Measurements from ENCODE around the gene ZP2.
"Not testable (repeated sequence)": the region's sequence is repeated elsewhere in the genome, so short reads cannot be mapped to it uniquely, and the experiment has no call there.

Gene ZP2

GRCh38 chr16:21179126-21179982 lies 32.0 kb downstream of the ZP2 start:
- H3K4me3 ChIP-seq (ENCODE audit: low read depth, low read length) = no peak overlapping the region
- no peak for DNase-seq (ENCODE audit: low read depth)
- TF ChIP-seq, protein P1, sequence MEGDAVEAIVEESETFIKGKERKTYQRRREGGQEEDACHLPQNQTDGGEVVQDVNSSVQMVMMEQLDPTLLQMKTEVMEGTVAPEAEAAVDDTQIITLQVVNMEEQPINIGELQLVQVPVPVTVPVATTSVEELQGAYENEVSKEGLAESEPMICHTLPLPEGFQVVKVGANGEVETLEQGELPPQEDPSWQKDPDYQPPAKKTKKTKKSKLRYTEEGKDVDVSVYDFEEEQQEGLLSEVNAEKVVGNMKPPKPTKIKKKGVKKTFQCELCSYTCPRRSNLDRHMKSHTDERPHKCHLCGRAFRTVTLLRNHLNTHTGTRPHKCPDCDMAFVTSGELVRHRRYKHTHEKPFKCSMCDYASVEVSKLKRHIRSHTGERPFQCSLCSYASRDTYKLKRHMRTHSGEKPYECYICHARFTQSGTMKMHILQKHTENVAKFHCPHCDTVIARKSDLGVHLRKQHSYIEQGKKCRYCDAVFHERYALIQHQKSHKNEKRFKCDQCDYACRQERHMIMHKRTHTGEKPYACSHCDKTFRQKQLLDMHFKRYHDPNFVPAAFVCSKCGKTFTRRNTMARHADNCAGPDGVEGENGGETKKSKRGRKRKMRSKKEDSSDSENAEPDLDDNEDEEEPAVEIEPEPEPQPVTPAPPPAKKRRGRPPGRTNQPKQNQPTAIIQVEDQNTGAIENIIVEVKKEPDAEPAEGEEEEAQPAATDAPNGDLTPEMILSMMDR (conservative IDR thresholded peaks at IDR 0.05; ENCODE audit: low read depth, low read length) = no peak

GRCh38 chr16:21175397-21175796 lies 36.0 kb downstream of the ZP2 start:
- TF ChIP-seq, protein P1 (conservative IDR thresholded peaks at IDR 0.05; ENCODE audit: low read depth, low read length) = no peak
- no peak for DNase-seq (ENCODE audit: low read depth)

GRCh38 chr16:21172650-21173049 lies 38.7 kb downstream of the ZP2 start:
- TF ChIP-seq, protein P1 (conservative IDR thresholded peaks at IDR 0.05; ENCODE audit: low read depth, low read length) = no peak
- no peak for DNase-seq (ENCODE audit: low read depth)
- H3K4me3 ChIP-seq (ENCODE audit: low read depth, low read length) = no peak overlapping the region

More at GRCh38 chr16:21175397-21175796, 36.0 kb downstream of the ZP2 start:
- H3K4me3 ChIP-seq (ENCODE audit: low read depth, low read length) = no peak overlapping the region

DNA sequence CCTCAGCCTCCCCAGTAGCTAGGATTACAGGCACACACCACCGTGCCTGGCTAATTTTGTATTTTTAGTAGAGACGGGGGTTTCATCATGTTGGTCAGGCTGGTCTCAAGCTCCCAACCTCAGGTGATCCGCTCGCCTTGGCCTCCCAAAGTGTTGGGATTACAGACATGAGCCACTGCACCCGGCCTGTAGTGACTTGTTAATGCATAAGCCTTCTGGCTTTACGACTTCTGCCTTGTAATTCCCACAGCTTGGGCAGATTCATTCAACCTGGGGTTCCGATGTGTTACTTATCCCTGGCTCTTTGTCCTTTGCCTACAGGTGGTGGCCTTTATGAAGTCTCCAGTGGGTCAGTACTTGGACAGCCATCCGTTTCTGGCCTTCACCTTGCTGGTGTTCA lies 41.3 kb downstream of the ZP2 start:
- not testable (repeated sequence) for DNase-seq (ENCODE audit: low read depth); H3K4me3 ChIP-seq (ENCODE audit: low read depth, low read length)

DNA sequence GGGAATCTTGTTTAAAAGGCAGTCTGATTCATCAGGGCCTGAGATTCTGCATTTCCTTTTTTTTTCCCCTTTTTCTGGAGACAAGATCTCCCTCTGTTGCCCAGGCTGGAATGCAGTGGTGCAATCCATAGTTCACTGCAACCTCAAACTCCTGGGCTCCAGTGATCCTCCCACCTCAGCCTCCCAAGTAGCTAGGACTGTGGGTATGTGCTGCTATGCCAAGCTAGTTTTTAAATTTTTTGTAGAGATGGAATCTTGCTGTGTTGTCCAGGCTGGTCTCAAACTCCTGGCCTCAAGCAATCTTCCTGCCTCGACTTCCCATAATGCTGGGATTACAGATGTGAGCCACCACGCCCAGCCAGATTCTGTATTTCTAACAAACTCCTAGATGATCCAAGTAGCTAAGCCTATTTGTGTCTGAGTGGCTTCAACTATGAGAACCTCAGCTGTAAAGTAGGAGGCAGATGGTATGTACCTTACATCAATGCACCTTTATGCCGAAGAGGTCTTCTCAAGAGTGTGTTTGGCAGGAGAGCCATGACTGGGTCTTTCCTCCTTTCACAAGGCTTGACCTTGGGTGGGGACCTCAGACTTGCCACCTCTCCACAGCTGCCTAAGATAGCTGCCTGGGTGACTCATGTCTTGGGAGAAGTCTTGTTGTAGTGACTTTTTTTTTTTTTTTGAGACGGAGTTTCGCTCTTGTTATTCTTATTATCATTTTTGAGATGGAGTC lies 42.0 kb downstream of the ZP2 start:
- no peak overlapping the region for H3K4me3 ChIP-seq (ENCODE audit: low read depth, low read length)
- peak; percentile 69 for DNase-seq (ENCODE audit: low read depth)
- TF ChIP-seq, protein P1 (conservative IDR thresholded peaks at IDR 0.05; ENCODE audit: low read depth, low read length) = no peak

DNA sequence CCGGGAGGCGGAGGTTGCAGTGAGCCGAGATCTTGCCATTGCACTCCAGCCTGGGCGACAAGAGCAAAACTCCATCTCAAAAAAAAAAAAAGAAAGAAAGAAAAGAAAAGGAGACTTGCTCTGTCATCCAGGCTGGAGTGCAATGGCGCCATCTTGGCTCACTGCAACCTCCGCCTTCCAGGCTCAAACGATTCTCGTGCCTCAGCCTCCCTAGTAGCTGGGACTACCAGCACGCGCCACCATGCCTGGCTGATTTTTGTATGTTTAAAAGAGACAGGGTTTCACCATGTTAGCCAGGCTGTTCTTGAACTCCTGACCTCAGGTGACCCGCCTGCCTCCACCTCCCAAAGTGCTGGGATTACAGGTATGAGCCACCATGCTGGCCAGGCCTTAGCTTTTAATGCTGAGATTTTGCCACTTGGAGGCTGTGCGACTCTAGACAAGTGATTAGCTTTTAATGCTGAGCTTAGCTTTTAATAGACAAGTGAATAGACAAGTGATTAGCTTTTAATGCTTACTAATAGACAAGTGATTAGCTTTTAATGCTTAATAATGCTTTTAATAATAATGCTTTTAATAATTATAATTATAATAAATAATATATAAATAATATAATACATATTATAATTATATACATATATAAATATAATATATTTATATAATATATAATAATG lies 43.3 kb downstream of the ZP2 start:
- no peak for DNase-seq (ENCODE audit: low read depth)
- H3K4me3 ChIP-seq (ENCODE audit: low read depth, low read length) = no peak overlapping the region
- TF ChIP-seq, protein P1 (conservative IDR thresholded peaks at IDR 0.05; ENCODE audit: low read depth, low read length) = no peak

- TF ChIP-seq, protein P1 (conservative IDR thresholded peaks at IDR 0.05; ENCODE audit: low read depth, low read length) = no peak
- DNase-seq (ENCODE audit: low read depth) = peak; percentile 90
- no peak overlapping the region for H3K4me3 ChIP-seq (ENCODE audit: low read depth, low read length)
These were observed 44.0 kb downstream of the ZP2 start for GRCh38 chr16:21167360-21167759.
